SK-N-MC (cell line): ENCODE data around the gene MXRA8.

Source experiments
- EZH2 ChIP-seq: fragments of 200-600 bp; sonication (generic); IDR thresholded peaks from one replicate; pipeline ENCODE4 v1.6.1; 2017; ENCODE audit warnings: antibody characterized with exemption
- POLR2AphosphoS5 ChIP-seq: IDR thresholded peaks from 2 replicates; pipeline ENCODE4 v1.6.1; 2012; ENCODE audit warnings: mild to moderate bottlenecking, low read depth, low read length, borderline replicate concordance

- no peak for TF ChIP-seq EZH2
- TF ChIP-seq POLR2AphosphoS5 = peak; percentile 99
Measured at GRCh38 chr1:1406821-1407635, 48.7 kb upstream of the MXRA8 start, which contains the start of gene MRPL20.
